Loucy (cell line): Measurements from ENCODE around the gene FAR1.

Experiments used
- H2AFZ ChIP-seq: fragments of 200-600 bp; sonication (generic); 2 replicates; pipeline ENCODE4 v1.6.0; 2016; ENCODE audit warnings: antibody characterized with exemption, mild to moderate bottlenecking, low read length, moderate library complexity
- H3F3A ChIP-seq: fragments of 200-600 bp; 2 replicates; pipeline ENCODE4 v1.6.0; 2016; ENCODE audit warnings: antibody characterized with exemption, low read depth, mild to moderate bottlenecking
- H3K27me3 ChIP-seq: fragments of 200-600 bp; sonication (generic); 2 replicates; pipeline ENCODE4 v1.6.1; 2014; ENCODE audit warnings: low read length, mild to moderate bottlenecking; ENCODE audit not compliant: insufficient read depth, poor library complexity, severe bottlenecking
- H3K36me3 ChIP-seq: fragments of 200-600 bp; sonication (generic); 2 replicates; pipeline ENCODE4 v1.6.1; 2016; ENCODE audit warnings: low read length; ENCODE audit not compliant: insufficient read depth
- H3K4me1 ChIP-seq: fragments of 200-600 bp; sonication (generic); 2 replicates; pipeline ENCODE4 v1.5.1; 2014; ENCODE audit warnings: low read length, mild to moderate bottlenecking; ENCODE audit not compliant: insufficient read depth, poor library complexity, severe bottlenecking
- H3K4me2 ChIP-seq: fragments of 200-600 bp; sonication (generic); 2 replicates; pipeline ENCODE4 v1.6.0; 2014; ENCODE audit warnings: antibody characterized with exemption, low read length, low read depth, mild to moderate bottlenecking; ENCODE audit not compliant: poor library complexity, severe bottlenecking
- H3K4me3 ChIP-seq: fragments of 200-600 bp; sonication (generic); 2 replicates; pipeline ENCODE4 v1.5.1; 2014; ENCODE audit warnings: low read length, mild to moderate bottlenecking, mixed read lengths; ENCODE audit not compliant: poor library complexity, severe bottlenecking
- H3K79me2 ChIP-seq: fragments of 200-600 bp; sonication (generic); 2 replicates; pipeline ENCODE4 v1.6.1; 2014; ENCODE audit warnings: low read length; ENCODE audit not compliant: insufficient read depth
- H3K9ac ChIP-seq: fragments of 200-600 bp; sonication (generic); 2 replicates; pipeline ENCODE4 v1.6.0; 2014; ENCODE audit warnings: mild to moderate bottlenecking, low read depth, low read length, moderate library complexity; ENCODE audit not compliant: poor library complexity, severe bottlenecking
- H3K9me2 ChIP-seq: fragments of 200-600 bp; sonication (generic); replicated peaks from 2 replicates; pipeline ENCODE4 v1.6.1; 2016; ENCODE audit warnings: low read depth, low read length, mixed read lengths
- H3K9me3 ChIP-seq: fragments of 200-600 bp; sonication (generic); 2 replicates; pipeline ENCODE4 v1.6.1; 2014; ENCODE audit warnings: mild to moderate bottlenecking, antibody characterized with exemption, low read length, low read depth; ENCODE audit not compliant: insufficient read depth
- H4K20me1 ChIP-seq: fragments of 200-600 bp; sonication (generic); 2 replicates; pipeline ENCODE4 v1.6.0; 2014; ENCODE audit warnings: antibody characterized with exemption, low read length, mild to moderate bottlenecking; ENCODE audit not compliant: insufficient read depth, poor library complexity, severe bottlenecking
- EZH2phosphoT487 ChIP-seq: fragments of 200-600 bp; IDR thresholded peaks from 2 replicates; pipeline ENCODE4 v1.6.1; 2018; ENCODE audit warnings: antibody characterized with exemption, mild to moderate bottlenecking, moderate library complexity, borderline replicate concordance
- TF ChIP-seq, protein P1 (sequence below): fragments of 200-600 bp; sonication (generic); conservative IDR thresholded peaks from 2 replicates; pipeline ENCODE4 v1.5.1; 2014; ENCODE audit warnings: mild to moderate bottlenecking, antibody characterized with exemption, low read length

The FAR1 gene

DNA sequence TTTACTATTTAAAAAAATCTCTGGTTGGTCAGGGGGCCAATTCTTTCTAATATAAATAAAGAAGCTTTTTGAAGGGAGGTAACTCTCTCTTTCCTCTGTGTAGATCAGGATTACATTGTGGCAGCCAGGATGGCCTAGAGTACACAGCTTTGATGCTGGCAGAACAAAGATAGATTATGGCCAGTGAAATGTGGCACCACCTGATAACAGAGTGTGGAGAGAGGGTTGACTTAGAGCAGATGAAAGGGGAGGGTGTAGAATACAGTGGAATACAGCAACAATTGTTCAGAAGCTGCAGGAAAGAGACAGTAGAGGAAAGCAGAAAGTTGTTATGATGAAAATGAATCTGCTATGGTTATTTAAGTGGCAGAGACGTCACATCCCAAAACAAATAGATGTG lies 99.0 kb downstream of the FAR1 start:
- Histone ChIP-seq H3K36me3 (no peaks in the 10 kb centered on the region), H3K79me2 (no peaks in the 10 kb centered on the region), H3K27me3 (no peaks in the 10 kb centered on the region), H3K9me2 (no peaks in the 10 kb centered on the region), H3K4me2 (no peak overlapping the region), H3K4me3 (no peak overlapping the region), H4K20me1 (no peaks in the 10 kb centered on the region), H3F3A (no peaks in the 10 kb centered on the region), H2AFZ (no peak overlapping the region), H3K4me1 (no peaks in the 10 kb centered on the region), H3K9me3 (no peaks in the 10 kb centered on the region), H3K9ac (no peak overlapping the region)
- no peak for TF ChIP-seq EZH2phosphoT487
- TF ChIP-seq, protein P1, sequence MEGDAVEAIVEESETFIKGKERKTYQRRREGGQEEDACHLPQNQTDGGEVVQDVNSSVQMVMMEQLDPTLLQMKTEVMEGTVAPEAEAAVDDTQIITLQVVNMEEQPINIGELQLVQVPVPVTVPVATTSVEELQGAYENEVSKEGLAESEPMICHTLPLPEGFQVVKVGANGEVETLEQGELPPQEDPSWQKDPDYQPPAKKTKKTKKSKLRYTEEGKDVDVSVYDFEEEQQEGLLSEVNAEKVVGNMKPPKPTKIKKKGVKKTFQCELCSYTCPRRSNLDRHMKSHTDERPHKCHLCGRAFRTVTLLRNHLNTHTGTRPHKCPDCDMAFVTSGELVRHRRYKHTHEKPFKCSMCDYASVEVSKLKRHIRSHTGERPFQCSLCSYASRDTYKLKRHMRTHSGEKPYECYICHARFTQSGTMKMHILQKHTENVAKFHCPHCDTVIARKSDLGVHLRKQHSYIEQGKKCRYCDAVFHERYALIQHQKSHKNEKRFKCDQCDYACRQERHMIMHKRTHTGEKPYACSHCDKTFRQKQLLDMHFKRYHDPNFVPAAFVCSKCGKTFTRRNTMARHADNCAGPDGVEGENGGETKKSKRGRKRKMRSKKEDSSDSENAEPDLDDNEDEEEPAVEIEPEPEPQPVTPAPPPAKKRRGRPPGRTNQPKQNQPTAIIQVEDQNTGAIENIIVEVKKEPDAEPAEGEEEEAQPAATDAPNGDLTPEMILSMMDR = no peak

DNA sequence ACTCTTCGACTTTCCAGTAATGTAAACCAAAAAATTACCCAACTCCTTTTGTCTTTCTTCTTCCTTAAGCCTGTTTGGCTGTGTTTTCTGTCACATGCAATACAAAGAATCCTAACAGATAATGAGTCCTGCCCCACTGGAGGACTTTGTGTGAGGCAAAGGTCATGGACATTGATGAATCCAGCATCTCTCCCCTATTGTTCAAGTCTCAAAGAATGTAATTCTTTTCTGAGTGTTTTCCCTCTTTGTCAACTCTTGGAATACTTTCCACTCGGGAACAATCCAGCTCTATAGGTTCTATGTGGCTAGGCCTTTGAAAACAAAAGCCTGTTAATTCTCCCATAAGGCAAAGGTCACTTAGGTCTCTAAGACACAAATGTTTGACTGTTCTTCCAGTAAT lies 100.7 kb downstream of the FAR1 start:
- no peaks in the 10 kb centered on the region for H3K4me1 ChIP-seq
- no peak overlapping the region for H2AFZ ChIP-seq
- H3K4me2 ChIP-seq = no peak overlapping the region
- H3K36me3 ChIP-seq = no peaks in the 10 kb centered on the region
- no peaks in the 10 kb centered on the region for H3K27me3 ChIP-seq
- no peaks in the 10 kb centered on the region for H3K79me2 ChIP-seq
- no peaks in the 10 kb centered on the region for H4K20me1 ChIP-seq
- H3K4me3 ChIP-seq = no peak overlapping the region
- H3K9me3 ChIP-seq = no peaks in the 10 kb centered on the region
- H3K9me2 ChIP-seq = no peaks in the 10 kb centered on the region
- no peaks in the 10 kb centered on the region for H3F3A ChIP-seq
- H3K9ac ChIP-seq = no peak overlapping the region
- TF ChIP-seq EZH2phosphoT487 = no peak
- TF ChIP-seq, protein P1 = no peak

DNA sequence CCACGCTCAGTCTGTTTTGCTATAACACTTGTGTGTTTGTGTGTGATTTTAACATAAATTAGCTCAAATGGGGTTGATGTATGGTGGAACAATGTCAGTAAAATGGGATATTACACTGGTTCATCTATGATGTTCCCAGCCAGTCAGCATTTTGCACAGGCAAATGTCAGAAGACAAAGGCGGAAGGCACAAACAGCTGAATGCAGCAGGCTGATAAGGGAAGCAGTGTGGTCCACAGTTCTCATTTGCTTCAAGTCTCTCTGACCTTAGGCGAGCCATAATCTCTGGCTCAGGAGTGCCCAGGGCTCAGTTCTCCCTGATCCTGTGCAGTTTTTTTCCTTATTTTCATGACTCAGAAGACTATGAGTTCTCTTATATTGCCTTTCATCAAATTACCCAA lies 102.7 kb downstream of the FAR1 start:
- H3K36me3 ChIP-seq = no peaks in the 10 kb centered on the region
- H3K4me1 ChIP-seq = no peaks in the 10 kb centered on the region
- no peaks in the 10 kb centered on the region for H3K27me3 ChIP-seq
- no peak for TF ChIP-seq EZH2phosphoT487
- TF ChIP-seq, protein P1 = no peak
- no peaks in the 10 kb centered on the region for H3K9me3 ChIP-seq
- H4K20me1 ChIP-seq = no peaks in the 10 kb centered on the region
- H3K9ac ChIP-seq = no peak overlapping the region
- H3K9me2 ChIP-seq = no peaks in the 10 kb centered on the region
- no peak overlapping the region for H3K4me2 ChIP-seq
- H3F3A ChIP-seq = no peaks in the 10 kb centered on the region
- H3K4me3 ChIP-seq = no peak overlapping the region
- H2AFZ ChIP-seq = no peak overlapping the region
- H3K79me2 ChIP-seq = no peaks in the 10 kb centered on the region
